GM12872 (cell line): ENCODE data around the gene BHLHE41.
A peak's percentile ranks its signal among the peaks of the same experiment; 100 is the strongest.

Experiments
- TF ChIP-seq, protein P1 (sequence below): IDR thresholded peaks from 3 replicates; pipeline ENCODE4 v1.5.1; 2011; ENCODE audit warnings: low read depth, mild to moderate bottlenecking, low read length, moderate library complexity; ENCODE audit not compliant: insufficient read depth

The BHLHE41 gene

DNA sequence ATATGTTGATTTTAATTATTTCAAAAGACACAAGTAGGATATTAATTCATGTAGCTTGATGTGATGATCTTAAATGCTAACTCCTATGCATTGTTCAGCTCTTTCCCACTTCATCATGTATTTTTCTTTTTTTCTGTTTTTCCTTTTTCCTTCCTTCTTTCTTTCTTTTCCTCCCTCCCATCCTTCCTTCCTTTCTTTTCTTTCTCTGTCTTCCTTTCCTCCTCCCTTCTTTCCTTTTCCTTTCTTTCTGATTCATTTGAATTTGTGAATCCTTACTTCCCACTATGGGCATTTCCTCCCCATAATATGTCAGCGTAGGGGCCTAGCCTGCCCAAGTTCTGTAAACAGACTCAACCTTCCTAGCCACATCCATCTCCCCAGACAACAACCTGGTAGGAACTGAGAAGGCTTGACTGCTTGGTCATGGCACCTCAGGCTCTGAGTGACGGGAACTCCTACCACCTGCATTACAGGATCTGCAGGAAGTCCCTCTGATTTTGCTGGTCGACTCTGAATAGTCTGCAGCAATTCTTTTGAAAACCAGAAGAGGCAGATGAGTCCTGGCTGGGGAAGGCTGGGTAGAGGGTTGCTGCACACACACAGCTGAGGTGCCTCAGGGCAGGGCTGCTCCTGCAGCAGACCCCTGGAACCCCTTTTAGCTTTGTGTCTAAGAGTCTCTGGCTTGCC is 33.4 kb upstream of the BHLHE41 start:
- TF ChIP-seq, protein P1, sequence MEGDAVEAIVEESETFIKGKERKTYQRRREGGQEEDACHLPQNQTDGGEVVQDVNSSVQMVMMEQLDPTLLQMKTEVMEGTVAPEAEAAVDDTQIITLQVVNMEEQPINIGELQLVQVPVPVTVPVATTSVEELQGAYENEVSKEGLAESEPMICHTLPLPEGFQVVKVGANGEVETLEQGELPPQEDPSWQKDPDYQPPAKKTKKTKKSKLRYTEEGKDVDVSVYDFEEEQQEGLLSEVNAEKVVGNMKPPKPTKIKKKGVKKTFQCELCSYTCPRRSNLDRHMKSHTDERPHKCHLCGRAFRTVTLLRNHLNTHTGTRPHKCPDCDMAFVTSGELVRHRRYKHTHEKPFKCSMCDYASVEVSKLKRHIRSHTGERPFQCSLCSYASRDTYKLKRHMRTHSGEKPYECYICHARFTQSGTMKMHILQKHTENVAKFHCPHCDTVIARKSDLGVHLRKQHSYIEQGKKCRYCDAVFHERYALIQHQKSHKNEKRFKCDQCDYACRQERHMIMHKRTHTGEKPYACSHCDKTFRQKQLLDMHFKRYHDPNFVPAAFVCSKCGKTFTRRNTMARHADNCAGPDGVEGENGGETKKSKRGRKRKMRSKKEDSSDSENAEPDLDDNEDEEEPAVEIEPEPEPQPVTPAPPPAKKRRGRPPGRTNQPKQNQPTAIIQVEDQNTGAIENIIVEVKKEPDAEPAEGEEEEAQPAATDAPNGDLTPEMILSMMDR: peak; percentile 44

DNA sequence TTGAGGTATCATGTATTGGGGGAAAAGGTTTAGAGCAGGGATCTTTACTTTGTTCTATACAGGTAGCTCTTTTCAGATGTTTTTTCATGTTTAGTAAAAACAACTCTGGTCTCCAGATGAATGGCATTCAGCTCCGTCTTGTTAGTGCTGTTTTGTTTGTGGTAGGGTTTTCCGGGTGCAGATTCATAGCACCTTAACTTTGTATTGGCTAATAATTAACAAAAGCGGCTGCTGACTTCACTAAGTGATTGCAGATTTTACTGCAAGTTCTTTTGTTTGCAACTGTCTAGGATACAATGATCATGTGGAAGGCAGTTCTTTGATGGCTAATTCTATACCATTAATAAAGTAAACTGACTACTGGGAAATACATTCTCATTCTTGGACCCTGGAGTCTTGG is 32.2 kb upstream of the BHLHE41 start:
- TF ChIP-seq, protein P1: no peak

DNA sequence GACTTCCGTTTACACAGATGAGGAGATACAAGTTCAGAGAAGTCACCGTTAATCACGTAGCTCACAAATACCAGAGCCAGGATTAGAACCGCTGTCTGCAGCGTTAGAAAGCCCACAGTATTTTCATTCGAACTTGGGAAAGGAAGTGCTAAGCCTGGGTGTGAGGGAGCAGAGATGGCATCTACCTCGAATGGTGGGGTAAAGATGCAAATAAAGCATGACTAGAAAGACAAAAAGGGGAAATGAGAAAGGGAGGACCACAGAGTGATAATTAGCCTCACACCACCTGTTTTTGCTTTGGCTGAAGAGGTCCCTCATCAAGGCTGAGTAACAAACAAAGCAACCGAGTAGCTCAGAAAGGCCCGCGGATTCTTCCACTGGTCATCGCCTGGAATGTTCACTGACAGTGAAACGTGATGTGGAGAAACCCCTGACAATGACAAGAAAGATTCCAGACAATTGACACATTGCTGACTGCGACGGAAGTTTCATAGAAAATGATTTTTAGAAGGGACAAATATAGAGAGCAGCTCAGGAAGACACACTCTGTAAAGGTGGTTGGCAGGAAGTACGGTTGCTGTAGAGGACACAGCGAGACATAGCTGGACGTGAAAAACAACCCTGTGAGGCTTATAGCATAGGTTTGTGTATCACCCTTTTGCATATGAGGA is 31.5 kb upstream of the BHLHE41 start:
- TF ChIP-seq, protein P1: no peak

DNA sequence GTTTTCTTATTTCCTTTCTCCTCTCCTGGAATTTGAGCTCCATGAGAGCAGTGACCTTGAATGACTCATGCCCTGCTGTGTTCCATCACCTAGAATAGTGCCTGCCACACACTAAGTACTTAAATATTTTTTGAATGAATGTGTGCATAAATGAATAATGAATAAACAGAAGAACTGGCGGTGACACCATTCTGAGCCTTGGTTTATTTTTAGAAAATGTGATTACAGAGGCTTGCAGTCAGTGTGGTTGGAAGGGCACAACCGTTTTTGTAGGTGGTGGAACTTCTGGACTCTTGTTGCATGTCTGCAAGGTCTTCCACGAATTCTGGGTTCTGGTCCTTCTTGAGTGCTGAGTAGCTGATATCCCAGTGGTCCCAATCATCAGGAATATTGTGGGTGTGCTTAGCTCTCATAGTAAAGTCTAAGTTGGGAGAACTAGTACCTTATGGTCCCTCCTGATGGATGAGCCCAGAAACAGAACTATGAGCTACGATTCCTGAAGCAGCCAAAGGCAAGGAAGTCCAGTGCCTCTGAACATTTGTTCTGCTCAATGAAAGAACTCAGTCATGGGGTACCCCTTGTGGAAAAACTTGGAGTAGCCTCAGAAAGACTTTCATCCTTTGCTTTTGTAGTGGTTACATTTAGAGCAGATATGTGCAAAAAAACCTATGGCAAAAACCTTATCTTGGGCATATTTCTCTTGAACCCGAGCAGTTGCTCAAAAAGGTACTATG is 28.8 kb upstream of the BHLHE41 start:
- TF ChIP-seq, protein P1: peak; percentile 14; the same call in 1 of the 3 replicates

DNA sequence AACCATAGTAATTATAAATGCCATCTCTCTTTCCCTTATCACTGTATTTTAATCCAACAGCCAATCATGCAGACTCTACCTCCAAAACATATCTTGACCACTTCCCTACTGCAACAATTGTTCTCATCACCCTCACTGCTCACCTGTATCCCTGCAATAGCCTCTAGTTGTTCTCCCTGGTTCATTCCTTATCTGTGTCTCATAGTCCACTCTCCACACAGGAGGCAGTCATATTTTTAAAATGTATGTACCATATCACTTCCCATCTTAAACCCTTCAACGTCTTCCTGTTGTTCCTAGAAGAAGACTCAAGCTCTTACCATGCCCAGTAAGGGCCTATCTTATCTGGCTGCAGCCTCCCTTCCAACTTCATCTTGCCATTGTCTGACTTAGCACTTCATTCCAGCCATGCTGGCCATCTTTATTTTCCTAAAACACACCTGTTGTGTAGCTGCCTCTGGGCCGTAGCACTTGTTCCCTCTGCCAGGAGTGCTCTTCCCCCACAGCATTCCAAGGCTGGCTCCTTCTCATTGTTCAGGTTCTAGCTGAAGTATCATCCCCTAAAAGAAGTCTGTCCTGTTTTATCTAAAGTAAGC is 27.8 kb upstream of the BHLHE41 start:
- TF ChIP-seq, protein P1: no peak

DNA sequence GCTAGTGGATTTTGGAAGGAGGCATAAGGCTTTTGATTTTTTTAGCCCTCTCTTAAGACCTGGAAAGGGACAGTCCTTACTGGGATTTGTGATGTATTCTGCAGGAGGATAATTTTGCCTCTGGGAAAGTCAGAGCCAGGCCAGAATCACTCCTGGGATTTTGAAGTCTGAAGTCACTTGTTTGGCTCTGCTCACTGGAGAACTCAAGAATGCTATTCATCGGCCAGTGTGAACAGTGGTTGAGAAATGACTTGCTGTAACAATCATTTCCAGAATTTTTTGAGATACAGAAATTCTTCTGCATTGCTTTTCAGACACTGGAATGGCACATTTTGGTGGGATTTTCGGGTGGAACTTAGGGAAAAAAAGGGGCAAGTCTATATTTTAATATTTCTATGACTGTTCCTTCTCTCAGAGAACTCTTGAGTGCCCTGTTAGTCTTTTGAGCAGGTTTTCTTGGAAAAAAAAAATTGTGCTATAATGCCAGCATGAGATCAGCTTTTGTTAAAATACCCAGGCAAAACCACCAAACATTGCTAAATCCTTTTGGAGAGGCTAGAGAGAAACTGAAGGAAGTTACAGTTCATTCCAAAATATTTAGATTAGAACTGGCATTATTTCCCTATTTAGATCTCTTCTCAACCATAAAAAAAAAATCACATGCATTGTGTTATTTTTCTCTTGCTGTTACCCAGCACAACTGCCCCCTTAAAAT is 26.1 kb upstream of the BHLHE41 start:
- TF ChIP-seq, protein P1: no peak
